DMS79 treated with DMSO at 0.1 percent for 48 hours (cell line): Measurements from ENCODE around the gene RGPD6.
"Not testable (repeated sequence)": the region's sequence is repeated elsewhere in the genome, so short reads cannot be mapped to it uniquely, and the experiment has no call there.

ENCODE experiments used
- DNase-seq: peaks from one replicate; lab custom pipeline; 2025; lab: John Stamatoyannopoulos, UW

The RGPD6 gene

DNA sequence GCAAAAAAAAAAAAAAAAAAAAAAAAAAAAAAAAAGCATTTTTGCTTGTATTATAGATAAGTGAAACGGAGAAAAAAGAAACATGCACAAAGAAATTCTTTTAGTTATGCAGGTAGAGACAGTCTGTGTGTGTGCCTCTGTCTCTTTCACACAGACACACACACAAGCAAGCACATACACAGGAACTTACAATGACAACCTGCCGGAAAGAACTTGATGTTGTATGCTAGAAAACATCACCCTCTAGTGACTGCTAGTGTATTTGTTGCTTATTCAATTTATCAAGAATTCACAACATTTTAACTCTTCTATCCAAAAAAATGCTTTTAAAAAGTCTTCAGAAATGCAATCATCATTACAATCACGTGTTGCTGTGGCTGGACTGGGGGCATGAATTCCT lies 95.8 kb downstream of the RGPD6 start:
- not testable (repeated sequence) for DNase-seq

DNA sequence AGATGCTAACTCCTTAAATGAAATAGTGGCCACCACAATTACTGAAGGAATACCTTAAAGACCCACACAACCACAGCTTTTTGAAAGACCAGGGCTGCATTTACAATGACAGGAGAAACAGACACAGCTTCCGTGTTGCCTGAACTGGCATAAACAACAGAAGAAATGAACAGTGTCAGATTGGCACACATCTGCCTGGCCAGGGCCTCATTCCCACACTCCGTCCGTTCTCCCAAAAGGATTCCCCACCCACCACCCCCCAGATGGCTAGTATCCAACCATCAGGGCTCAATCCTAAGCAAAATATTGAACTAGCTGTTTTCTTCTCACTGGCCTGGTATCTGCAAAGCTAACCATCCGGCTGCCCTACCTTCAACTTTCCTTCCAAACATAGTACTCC lies 96.9 kb downstream of the RGPD6 start:
- not testable (repeated sequence) for DNase-seq

DNA sequence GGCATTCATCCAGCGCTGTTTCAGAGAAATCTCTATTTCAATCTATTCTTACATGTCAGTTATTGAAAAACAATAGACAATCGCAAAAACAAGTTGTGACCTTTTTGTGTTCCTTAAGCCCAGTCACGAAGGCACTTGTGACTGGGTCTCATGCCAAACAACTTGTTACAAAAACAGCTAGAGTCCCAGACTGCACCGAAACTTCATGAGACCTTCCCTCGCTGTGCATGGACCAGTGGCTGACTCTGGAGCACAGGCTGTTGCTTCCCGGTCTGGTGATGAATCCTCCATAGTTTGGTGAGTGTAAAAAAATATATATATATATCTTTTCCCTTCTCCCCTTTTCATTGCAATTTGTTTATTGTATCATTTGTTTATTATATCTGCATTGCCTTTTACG lies 99.7 kb downstream of the RGPD6 start:
- DNase-seq = not testable (repeated sequence)

DNA sequence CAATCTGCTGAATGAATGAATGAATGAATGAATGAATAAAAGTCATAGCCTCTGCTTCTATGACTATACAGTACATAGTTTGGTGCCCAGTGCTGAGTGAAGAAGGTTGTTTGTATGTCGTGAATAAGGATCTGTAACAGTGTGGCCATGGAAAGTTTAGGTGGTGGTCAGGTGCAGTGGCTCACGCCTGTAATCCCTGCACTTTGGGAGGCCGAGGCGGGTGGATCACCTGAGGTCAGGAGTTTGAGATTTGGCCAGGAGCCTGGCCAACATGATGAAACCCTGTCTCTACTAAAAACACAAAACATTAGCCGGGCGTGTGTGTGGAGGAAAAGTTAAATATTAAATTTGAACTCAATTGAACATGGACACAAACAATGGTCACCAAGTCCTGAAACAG lies 100.1 kb downstream of the RGPD6 start:
- DNase-seq = not testable (repeated sequence)

DNA sequence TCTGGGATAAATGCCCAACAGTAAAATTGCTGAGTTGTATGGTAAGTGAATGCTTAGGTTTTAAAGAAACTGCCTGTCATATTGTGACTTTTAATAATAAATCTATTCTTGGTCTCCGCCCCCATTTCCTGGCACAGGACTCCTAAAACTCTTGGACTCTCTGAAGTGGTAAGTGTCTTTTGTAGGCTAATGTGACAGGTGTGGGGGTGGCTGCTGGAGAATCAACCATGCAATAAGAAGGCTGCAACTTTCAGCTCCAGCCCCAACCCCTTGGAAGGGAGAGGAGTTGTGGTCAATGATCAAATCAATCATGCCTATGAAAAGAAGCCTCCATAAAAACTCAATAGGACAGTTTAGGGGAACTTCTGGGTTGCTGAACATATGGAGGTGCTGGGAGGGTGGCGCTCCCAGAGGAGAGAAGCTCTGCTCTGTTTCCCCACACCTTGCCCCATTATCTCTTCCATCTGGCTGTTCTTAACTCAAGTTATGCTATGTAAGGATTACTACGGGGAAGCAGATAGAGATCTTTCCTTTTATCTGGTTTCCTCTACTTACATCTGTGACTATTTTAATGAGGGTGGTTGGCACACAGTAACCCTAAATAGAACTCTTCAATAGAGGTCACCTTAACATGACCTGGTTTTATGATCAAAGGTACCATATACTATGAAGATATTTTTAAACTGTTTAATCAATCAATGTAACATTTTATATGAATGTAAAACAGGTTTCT lies 101.2 kb downstream of the RGPD6 start:
- not testable (repeated sequence) for DNase-seq

DNA sequence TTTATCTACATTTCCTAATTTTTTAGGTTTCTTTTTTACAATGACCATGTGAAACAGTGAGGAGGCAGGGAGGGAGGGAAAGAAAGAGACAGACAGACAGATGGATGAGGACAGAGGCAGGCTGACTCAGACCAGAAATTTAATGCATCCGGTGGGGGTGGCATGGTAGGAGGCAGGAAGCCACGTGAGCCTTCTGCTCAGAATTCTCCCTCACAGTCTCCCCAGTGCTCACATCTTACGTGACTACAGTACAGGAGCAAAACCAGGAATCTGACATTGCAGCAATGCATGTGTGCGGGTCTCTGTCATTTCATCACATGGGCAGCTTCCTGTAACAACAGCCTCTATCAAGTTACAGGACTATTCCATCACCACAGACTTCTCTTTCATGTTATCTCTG lies 102.1 kb downstream of the RGPD6 start:
- DNase-seq = not testable (repeated sequence)

DNA sequence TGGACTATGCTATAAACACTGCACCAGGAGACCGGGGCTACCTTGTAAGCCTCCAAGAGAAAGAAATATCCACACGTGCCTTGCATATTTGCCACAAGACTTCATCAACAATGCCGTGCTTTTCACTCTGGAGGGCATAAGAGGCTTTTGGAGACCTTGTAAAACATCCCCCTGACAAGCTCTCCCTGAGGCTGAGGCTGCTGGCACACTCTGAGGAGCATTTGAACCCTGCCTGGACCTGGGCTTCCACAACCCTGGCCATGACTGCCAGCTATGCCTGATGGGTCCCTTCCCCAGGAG lies 104.0 kb downstream of the RGPD6 start:
- DNase-seq = not testable (repeated sequence)

DNA sequence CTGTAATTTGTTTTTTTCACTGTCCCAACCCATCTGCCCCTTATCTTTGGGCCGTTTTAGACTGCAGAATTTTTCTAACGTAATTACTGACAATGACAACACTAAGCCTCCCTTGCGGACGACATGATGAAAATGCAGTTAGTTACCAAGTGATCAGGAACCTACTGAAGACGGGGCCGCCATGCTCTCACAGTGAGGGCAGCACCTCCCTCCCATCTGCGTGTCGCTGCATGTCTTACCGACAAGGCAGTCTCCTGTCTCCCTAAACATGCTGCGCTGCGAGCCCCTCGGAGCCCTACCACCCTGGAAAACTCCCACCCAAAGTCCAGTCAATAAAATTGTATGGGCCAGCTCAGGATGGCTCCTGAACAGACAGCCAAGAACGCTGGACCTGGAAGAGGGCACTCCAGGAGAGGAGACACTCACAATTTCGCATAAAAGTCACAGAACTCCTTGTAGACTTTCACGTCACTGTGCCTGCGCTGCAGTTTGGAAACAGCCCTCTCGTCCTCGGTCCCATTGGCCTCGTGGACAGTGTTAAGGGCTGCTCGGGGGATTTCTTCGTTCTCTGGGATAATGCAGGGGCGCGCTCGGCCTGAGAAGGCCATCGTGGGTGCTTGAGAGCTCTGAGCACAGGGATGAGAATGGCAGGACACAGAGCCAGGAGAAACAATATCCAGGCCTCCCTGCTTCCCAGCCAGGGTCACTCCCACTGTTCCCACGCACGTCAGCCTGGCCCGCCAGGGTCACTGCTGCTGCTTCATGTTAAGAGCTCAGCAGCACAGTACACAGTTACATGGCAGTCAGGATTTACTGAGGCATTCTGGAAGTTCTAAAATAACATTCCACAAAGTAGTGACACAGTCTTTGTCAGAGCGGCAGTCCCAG lies 104.6 kb downstream of the RGPD6 start, which contains the start of gene LIMS4:
Gene LIMS4 (minus strand): TSS at position 646 of the 888 bp plus-strand sequence. CDS start 38 bp downstream, at position 608.
- not testable (repeated sequence) for DNase-seq

DNA sequence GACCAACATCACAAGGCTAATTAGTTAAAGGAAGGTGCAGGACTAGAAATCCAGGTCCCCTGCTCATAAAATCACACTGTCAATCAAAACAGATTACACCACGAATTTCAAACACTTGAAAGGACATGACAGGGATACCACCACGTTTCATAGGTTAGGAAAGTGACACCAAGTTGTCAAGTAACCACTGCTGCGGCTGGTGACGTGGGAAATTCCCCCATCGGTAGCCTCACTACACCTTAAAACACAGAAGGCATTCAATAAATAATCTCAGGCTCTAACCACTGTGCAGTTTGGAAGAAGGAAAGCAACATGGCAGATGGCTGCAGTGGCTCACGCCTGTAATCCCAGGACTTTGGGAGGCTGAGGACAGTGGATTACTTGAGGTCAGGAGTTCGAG lies 108.1 kb downstream of the RGPD6 start:
- not testable (repeated sequence) for DNase-seq

DNA sequence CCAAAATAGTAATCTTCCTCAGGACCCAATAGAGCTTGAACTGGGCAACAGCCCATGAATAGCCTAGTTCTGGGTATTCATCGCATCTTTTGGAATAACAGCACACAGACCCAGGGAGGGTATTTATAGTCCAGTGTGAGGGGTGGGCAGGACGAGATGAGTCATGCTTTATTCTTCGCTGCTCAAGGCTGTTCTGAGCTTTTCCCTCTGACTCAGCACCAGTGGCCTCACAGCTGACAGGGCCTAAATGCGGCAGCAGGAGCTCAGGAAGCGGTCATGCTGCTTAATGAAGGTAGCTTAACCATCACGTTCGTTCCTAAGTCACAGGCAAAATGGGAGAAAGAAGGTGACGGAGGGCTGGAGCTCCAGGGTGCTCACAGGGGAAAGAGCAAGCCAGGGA lies 111.7 kb downstream of the RGPD6 start:
- DNase-seq = not testable (repeated sequence)
